ENCODE results near the gene CTPS1.

DNA sequence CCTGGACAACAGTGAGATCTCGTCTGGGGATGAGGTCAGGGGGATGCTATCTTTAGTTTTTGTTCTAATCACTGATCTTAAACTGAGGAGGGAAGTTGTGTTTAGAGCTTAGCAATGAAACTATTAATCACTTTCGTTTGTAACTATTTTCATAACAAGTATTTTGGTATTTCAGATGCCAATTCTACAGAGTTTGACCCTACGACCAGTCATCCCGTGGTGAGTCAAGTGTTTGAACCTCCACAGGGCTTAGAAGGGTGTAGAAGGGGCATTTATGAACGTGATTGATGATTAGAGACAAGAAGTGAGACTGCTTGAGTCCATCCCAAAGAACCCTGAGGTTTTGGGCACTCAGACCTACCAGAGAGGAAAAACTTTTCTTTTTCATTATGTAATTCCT lies 26.4 kb downstream of the CTPS1 start:
- TF ChIP-seq, protein P1, sequence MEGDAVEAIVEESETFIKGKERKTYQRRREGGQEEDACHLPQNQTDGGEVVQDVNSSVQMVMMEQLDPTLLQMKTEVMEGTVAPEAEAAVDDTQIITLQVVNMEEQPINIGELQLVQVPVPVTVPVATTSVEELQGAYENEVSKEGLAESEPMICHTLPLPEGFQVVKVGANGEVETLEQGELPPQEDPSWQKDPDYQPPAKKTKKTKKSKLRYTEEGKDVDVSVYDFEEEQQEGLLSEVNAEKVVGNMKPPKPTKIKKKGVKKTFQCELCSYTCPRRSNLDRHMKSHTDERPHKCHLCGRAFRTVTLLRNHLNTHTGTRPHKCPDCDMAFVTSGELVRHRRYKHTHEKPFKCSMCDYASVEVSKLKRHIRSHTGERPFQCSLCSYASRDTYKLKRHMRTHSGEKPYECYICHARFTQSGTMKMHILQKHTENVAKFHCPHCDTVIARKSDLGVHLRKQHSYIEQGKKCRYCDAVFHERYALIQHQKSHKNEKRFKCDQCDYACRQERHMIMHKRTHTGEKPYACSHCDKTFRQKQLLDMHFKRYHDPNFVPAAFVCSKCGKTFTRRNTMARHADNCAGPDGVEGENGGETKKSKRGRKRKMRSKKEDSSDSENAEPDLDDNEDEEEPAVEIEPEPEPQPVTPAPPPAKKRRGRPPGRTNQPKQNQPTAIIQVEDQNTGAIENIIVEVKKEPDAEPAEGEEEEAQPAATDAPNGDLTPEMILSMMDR (conservative IDR thresholded peaks at IDR 0.05; ENCODE audit: low read depth, low read length) = no peak
- TF ChIP-seq EZH2 (IDR thresholded peaks at IDR 0.05; ENCODE audit: borderline replicate concordance, low read depth, low read length, poor library complexity, severe bottlenecking) = no peak
